HG02870 (cell line): ENCODE data around the gene SEC23B.
A peak's percentile ranks its signal among the peaks of the same experiment; 100 is the strongest.
"Not testable (repeated sequence)": the region's sequence is repeated elsewhere in the genome, so short reads cannot be mapped to it uniquely, and the experiment has no call there.

Experiments
- ATAC-seq: cut with Tn5 transposase; IDR thresholded peaks from one replicate; pipeline ENCODE4 v1.9.1; 2021; ENCODE audit warnings: mild to moderate bottlenecking, moderate library complexity; ENCODE audit not compliant: unreplicated experiment

Gene SEC23B

GRCh38 chr20:18507218-18508191, at the start of gene SEC23B:
Gene SEC23B, plus strand, starts transcription at chr20:18507940. Its CDS starts 2,896 bp downstream, at chr20:18510836.
- ATAC-seq = peak; percentile 97

DNA sequence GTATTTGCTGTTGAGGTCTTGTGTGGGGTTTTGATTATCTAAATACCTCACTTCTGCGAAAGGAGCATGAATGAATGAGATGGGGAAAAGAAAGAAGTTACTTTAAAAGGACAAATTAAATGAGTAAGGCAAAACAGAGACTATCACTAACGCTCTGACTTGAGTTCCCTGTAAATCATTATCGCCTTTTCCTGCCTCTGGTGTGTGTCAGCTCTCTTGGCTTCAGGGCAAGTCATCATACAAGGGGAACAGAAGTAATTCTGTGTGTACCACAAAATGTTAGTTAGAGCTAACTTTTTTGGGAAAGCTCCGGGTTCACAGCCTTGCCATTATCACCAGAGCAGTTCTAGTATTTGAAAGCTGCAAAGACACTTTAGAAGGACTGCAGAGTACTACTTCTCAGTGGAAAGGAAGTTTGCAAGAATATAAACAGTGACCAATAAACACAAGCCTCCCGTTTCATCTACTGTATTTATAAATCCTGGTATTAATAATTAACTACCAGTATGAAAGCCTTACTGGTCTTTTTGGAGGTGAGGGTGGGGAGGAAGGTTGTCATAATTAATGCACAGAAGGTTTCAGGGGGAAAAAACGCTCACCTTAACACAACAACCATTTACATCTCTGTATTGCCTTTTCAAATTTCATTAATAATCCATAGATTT, 42.1 kb upstream of the SEC23B start:
- no peak for ATAC-seq

DNA sequence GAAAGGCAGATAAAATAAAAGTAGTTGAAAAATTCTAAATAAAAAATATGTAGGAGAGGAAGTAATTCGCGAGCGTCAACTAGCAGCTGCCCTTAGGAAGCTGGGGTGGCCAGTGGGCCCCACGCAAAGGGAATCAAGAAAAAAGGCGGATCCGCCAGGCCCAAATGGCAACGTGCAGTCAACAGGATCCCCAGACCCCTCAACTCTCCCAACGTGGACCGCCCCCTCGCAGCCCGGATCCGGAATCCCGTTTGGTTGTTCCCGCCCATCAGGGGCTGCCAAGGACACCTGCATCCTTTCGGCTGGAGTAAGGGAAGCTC, 41.2 kb upstream of the SEC23B start:
- peak; percentile 43 for ATAC-seq

DNA sequence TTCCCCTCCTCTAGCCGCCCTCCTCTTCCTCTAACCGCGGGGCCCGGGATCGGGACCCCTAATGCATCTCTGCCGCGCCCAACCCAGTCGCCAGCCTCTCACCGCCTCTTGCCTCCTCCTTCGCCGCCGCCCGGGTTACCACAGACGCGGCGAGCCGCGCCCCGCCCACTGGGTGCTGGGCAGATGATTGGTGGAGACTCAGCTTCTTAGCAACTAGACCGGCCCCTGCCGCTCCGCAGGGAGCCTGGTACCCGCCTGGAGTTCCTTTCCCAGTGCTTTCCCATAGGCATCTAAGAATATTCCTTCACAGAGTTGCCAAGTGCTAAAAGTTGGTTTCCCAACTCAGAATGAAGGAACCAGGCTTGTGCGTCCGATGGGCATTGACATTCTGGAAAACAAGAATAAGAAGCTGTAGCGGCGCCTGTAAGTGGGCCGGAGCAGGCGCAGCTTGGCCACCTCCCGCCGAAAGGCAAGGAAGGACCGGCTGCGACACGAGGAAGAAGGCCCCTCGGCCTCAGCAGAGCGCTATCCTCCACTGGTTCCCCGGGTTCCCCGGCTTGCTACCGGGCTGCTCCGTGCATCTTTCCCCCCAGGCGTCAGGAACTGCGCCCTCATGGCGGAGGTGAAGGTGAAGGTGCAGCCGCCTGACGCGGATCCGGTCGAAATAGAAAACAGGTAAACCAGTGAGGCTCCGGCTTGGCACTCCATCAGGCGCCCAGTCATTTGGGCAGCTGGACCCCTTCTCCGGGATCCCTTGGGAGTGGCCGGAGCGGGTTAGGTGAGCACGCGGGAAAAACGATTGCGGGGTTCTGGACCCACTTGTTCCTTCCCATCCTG, 40.6 kb upstream of the SEC23B start, which contains the start of the genes DZANK1 and POLR3F:
DZANK1 (minus strand) TSS at position 137 of the 837 bp plus-strand sequence. CDS start 1,672 bp downstream, outside the sequence.
POLR3F (plus strand) TSS at position 497 of the 837 bp plus-strand sequence; CDS start at position 614, 117 bp downstream.
- ATAC-seq = peak; percentile 99

GRCh38 chr20:18477218-18477617, 30.5 kb upstream of the SEC23B start:
- no peak for ATAC-seq

DNA sequence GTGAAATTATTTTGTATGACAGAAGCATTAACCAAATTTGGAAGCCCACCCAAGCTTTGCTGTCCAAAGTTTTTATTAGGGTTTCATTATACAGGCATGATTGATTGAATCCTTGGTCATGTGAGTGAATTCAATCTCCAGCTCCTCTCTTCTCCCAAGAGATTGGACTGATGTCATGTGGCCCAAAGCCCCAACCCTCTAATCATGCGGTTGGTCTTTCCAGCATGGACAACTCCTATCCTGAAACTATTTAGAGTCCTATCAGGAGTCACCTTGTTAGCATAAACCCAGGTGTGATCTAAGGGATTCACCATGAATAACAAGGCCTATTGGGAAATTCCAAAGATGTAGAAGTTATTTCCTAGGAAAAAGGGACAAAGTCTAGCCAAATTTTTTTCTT, 29.9 kb upstream of the SEC23B start:
- no peak for ATAC-seq

GRCh38 chr20:18481596-18481995, 26.1 kb upstream of the SEC23B start:
- ATAC-seq = no peak

- ATAC-seq = no peak
Measured at GRCh38 chr20:18488301-18488700, 19.4 kb upstream of the SEC23B start.

DNA sequence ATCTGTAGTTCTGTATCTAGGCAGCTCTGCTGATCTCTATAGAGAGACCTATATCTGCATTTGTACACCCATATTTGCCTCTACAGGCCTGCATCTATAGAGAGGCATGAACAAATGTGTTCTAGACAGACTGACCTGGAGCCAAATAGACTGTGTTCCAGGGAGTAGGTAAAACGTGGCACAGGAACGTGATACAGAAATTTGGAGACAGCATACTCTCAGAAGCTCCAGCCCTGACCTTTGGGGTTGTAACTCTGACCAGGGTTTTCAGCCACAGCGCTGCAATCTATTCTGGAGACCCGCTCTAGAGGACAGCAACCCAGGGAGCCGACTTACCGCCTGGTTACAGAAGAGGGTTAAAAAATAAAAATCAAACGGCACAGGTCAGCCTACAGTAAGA, 11.7 kb upstream of the SEC23B start:
- no peak for ATAC-seq

GRCh38 chr20:18496740-18497592, 10.8 kb upstream of the SEC23B start, which contains the start of gene RBBP9:
Gene RBBP9, minus strand, starts transcription at chr20:18497225. Its CDS starts 58 bp downstream, at chr20:18497167.
- ATAC-seq = peak; percentile 98

DNA sequence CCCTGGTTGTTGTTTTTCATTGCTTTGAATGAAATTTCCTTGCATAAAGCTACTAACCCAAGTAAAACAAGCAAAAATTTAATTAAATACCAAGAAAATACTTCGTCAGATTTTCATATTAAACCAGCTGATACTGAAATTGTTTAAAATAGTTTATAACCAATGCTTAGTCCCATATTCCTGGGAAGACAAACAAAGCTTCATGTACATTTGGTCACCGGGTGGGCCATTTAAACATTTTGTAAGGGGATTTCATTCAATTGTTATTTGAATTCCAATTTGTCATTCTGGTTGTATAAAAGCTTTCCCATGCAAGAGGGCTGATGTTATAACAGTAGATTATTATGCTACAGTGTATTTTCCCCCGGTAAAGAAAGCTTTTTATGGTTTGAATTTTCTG, 10.1 kb upstream of the SEC23B start:
- ATAC-seq = no peak

- ATAC-seq = not testable (repeated sequence)
Measured at GRCh38 chr20:18501672-18502071, 6.1 kb upstream of the SEC23B start.

DNA sequence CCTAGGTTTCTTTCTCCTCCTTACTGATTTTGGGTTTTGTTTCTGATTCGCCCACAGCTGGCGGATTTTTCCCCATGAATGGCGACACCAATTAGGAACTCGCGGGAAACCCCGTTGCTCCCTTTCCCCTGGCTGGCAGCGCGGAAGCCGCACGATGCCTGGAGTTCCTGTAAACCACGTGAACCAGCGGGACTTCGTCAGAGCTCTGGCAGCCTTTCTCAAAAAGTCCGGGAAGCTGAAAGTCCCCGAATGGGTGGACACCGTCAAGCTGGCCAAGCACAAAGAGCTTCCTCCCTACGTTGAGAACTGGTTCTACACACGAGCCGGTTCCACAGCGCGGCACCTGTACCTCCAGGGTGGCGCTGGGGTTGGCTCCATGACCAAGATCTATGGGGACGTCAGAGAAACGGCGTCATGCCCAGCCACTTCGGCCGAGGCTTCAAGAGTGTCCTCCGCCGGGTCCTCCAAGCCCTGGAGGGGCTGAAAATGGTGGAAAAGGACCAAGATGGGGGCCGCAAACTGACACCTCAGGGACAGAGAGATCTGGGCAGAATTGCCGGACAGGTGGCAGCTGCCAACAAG, 3.2 kb upstream of the SEC23B start:
- no peak for ATAC-seq

- no peak for ATAC-seq
Measured at GRCh38 chr20:18506744-18507143, 996 bp upstream of the SEC23B start.

DNA sequence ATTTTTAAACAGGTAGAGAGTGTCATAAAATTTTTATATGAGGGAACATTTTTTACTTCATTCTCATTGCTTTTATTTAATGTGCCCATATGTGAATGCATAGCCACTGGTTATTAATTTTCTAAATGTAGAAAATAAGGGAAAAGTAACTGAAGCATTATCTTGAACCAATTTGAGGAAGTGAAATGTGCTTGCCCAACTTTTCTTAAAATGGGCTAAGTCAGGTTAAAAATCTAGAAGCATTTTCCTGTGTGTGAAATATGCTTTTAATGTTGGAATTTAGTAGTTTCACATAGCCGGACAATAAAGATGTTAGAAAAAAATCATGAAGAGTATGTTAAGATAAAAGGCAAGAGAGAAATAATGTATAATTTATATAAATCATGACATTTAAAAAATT, 3.8 kb downstream of the SEC23B start:
- no peak for ATAC-seq

GRCh38 chr20:18513208-18513607, 5.5 kb downstream of the SEC23B start:
- ATAC-seq = no peak

GRCh38 chr20:18514127-18514526, 6.4 kb downstream of the SEC23B start:
- no peak for ATAC-seq

DNA sequence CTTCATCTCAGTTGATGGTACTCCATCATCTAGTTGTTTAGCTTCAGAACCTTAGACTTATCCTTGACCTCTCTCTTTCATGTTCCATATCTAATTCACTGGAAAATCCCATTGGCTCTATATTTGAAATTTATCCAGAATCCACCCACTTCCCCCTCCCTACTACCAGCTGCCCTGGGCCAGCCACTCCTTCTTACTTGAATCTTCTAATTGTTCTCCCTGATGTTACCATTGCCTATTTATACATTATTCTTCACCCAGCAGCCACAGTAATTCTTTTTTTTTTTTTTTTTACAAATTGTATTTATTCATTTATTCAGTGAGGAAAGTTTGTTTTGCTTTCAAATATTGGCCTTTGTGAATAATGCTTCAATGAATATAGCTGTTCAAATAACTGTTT, 8.2 kb downstream of the SEC23B start:
- no peak for ATAC-seq

DNA sequence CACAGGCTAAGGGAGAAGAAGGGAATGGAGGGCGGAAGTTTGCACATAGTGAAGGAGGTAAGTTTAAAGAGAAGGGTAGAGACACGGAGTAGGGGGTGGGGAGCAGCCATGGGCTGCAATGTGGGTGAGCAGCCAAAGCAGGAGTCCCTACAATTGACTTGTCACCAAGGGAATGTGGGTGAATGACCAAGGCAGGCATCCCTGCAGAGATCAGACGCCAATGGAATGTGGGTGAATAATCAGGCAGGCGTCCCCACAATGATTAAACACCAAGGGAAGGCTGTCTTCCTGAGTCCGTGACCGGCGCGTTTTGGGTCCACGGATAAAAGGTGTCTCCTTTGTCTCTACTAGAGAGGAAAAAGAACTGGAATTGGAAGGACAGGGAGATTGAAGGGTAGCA, 14.3 kb downstream of the SEC23B start:
- not testable (repeated sequence) for ATAC-seq

GRCh38 chr20:18523066-18523465, 15.3 kb downstream of the SEC23B start:
- no peak for ATAC-seq
